GM12878 (cell line): Measurements from ENCODE around the gene OVCA2. TPM values are rescaled to one million over a fixed set of nuclear protein-coding genes. Genes with fewer than 3 reads are reported as not detected.

Source experiments
- BACH1 ChIP-seq: fragments of 450-650 bp; IDR thresholded peaks from 2 replicates; pipeline ENCODE4 v1.6.1; 2017; ENCODE audit warnings: mild to moderate bottlenecking, borderline replicate concordance
- ELK1 ChIP-seq: IDR thresholded peaks from 2 replicates; pipeline ENCODE4 v1.6.1; 2012; ENCODE audit warnings: low read depth, low read length, improper control_type of control experiment
- EZH2 ChIP-seq: IDR thresholded peaks from 2 replicates; pipeline ENCODE4 v1.6.1; 2012; ENCODE audit warnings: low read depth, mild to moderate bottlenecking, control low read depth, inconsistent platforms, low read length, borderline replicate concordance; ENCODE audit not compliant: control insufficient read depth
- HDGF ChIP-seq: fragments of 450-650 bp; IDR thresholded peaks from 2 replicates; pipeline ENCODE4 v1.6.1; 2016; ENCODE audit warnings: antibody characterized with exemption
- KDM1A ChIP-seq: fragments of 200-600 bp; sonication (generic); IDR thresholded peaks from 2 replicates; pipeline ENCODE4 v1.6.1; 2016; ENCODE audit warnings: borderline replicate concordance
- MLLT1 ChIP-seq: fragments of 450-650 bp; IDR thresholded peaks from 2 replicates; pipeline ENCODE4 v1.6.1; 2016; ENCODE audit warnings: mild to moderate bottlenecking
- NR2F1 ChIP-seq: fragments of 450-650 bp; conservative IDR thresholded peaks from 2 replicates; pipeline ENCODE4 v1.6.1; 2017; ENCODE audit warnings: mild to moderate bottlenecking
- POLR2A ChIP-seq: IDR thresholded peaks from 2 replicates; pipeline ENCODE4 v1.6.1; 2011; ENCODE audit warnings: low read depth, mild to moderate bottlenecking, low read length
- RAD51 ChIP-seq: fragments of 450-650 bp; IDR thresholded peaks from 2 replicates; pipeline ENCODE4 v1.6.1; 2016; ENCODE audit warnings: moderate library complexity, mild to moderate bottlenecking, inconsistent platforms
- SKIL ChIP-seq: fragments of 450-650 bp; IDR thresholded peaks from 2 replicates; pipeline ENCODE4 v1.6.1; 2017; ENCODE audit warnings: mild to moderate bottlenecking, low read depth, inconsistent platforms; ENCODE audit not compliant: poor library complexity, severe bottlenecking
- ZBTB11 ChIP-seq: fragments of 450-650 bp; formaldehyde crosslinking; IDR thresholded peaks from 2 replicates; pipeline ENCODE4 v1.5.0; 2022; ENCODE audit warnings: mild to moderate bottlenecking, missing genetic modification characterization
- polyA plus RNA-seq, 11 experiments: library from polyadenylated mRNA; depleted of rRNA in 4 of 11; unstranded in 6 of 11; stranded (reverse) in 5 of 11; fragments of >200 nt; fragmentation: Nextera tagmentation in 4 of 11; fragmentation: Illumina TruSeq in 1 of 11; extraction: Ambion mirVana in 4 of 11; extraction: Trizol in 1 of 11; gene quantifications; 1 replicate in 1 of 11; 2 replicates in 10 of 11; pipeline versions ENCODE4 v1.2.1 to v1.2.3, GENCODE V29; 2011 to 2016; ENCODE audit warnings: inconsistent platforms in 2 of 11, missing spikeins in 2 of 11, low read depth in 1 of 11
- total RNA-seq, 4 experiments: library from RNA; depleted of rRNA in 3 of 4; stranded (reverse); fragments of >200 nt in 3 of 4; fragmentation: Illumina TruSeq in 1 of 4; extraction: Trizol in 1 of 4; gene quantifications; 2 replicates each; pipeline versions ENCODE4 v1.2.1 to v1.2.3, GENCODE V29; 2013 to 2021

The OVCA2 gene
- total and polyA plus RNA-seq, 10 of the 15 experiments (the other 5 are each of a cell fraction or from before 2014, with no cell fraction given) = 6.1 to 75.3 (median 40.7) TPM

- TF ChIP-seq MLLT1 (no peak), POLR2A (no peak), ZBTB11 (no peak), BACH1 (no peak), KDM1A (no peak), HDGF (no peak), EZH2 (no peak), RAD51 (no peak), ELK1 (no peak), NR2F1 (no peak), SKIL (no peak)
Observed at GRCh38 chr17:2027528-2028233, 14.1 kb upstream of the OVCA2 start (continued).
